Measurements from ENCODE around the gene SMYD3.
A peak's percentile ranks its signal among the peaks of the same experiment; 100 is the strongest.
"Not testable (repeated sequence)": the region's sequence is repeated elsewhere in the genome, so short reads cannot be mapped to it uniquely, and the experiment has no call there.

SMYD3 gene

GRCh38 chr1:246024118-246024517 lies 483.0 kb downstream of the SMYD3 start:
- not testable (repeated sequence) for DNase-seq (ENCODE audit: low read depth)

DNA sequence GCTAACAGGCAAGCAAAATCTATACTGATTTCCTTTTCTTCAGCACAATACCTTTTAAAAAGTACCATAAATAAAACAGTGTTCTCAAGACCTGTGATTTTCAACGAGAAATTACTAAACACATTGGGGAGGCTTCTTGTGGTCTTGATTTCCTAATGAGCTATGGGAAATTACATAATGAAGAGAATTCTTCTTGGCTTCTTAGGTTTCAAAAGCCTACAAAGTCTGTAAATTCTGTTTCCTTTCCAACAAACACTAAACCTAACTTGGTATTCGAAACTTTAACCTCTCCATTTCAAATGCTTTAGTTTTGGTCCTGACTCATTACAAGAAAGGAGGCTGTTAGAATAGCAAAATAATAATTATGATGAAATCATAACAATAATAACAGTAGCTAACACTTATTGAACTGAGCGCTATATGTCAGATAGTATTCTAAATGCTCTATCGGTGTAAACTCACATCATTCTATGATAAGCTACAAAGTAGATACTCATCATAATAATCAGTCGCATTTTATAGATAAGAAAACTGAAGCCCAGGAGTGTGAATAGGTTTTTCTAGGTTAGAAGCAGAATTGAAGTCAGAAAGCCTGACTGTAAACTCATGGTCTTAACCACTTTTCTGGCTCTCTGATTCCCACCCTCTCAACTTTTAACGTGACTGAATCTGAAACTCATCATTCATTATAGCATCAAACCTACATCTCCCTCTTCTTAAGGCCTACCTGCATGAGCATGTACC lies 486.7 kb downstream of the SMYD3 start:
- no peak for DNase-seq (ENCODE audit: low read depth)

DNA sequence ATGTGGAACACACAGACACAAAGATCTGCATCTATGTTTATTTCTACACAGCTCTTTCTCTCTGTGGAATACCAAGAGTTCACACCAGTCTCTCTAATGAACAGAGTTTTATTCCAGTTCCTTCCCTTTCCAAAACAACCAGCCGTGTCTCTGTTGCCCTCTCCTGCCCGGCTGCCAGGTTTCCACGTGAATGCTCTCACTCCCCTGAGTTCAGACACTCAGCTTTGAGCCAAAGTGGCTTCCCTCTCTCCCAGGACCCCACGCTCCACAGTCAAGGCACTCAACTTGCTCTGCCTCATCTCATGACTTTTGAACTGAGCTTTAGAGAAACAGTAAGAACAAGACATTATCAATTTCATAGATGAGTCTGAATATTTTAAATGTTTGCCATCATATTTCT lies 488.9 kb downstream of the SMYD3 start:
- DNase-seq (ENCODE audit: low read depth): no peak

DNA sequence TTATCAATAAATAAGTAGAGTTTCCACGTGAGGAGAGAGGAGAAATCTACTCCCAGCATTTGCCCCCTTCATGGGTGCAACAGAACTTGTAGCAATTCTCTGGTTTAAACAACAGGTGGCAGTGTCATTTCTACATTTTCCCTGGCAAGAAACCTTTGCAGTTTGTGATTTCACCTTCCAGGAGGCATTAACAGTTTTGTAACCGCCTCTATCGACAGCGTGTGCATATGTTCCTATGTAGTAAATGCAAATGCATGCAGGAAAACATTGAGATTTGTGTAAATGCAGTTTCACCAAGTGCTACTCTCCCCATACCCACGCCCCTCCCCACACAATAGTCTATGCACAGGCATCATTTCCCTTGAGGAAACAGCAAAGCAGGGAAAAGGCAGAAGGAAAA lies 494.7 kb downstream of the SMYD3 start:
- DNase-seq (ENCODE audit: low read depth): no peak

DNA sequence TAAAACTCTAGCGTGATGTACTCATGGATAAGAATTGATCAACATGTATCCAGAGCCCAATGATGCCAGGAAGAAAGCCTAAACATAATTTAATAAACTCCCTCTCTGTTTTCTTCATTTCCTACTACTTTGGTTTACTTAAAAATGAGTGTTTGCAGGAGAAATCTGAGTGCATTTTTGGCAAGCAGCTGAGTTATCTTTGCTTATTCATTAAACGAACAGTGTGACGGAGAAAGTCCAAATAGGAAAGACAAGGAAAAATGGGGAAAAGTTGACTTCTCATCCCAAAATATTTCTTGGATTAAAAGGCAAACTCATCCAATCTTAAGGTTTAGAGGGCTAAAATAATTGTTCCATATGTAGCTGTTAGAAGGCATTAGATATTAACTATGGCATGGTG lies 496.7 kb downstream of the SMYD3 start:
- DNase-seq (ENCODE audit: low read depth): no peak

GRCh38 chr1:246008363-246008831 lies 498.7 kb downstream of the SMYD3 start:
- no peak for DNase-seq (ENCODE audit: low read depth)

DNA sequence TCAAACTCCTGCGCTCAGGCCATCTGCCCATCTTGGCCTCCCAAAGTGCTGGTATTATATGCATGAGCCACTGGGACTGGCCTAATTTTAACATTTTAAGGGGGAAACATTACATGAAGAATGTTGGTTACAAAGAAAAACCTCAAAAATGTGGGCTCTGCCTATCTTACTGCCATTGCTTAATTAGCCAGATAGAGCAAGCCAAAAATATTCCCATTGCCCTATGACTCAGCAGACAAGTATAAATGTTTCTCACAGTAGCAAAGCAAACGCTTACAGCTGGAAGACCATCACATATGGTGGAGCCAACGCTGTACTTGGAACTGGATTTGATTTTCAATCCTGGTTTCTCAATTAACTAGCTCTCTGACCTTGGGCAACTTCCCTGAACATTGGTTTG lies 502.0 kb downstream of the SMYD3 start:
- peak; percentile 98 for DNase-seq (ENCODE audit: low read depth)

DNA sequence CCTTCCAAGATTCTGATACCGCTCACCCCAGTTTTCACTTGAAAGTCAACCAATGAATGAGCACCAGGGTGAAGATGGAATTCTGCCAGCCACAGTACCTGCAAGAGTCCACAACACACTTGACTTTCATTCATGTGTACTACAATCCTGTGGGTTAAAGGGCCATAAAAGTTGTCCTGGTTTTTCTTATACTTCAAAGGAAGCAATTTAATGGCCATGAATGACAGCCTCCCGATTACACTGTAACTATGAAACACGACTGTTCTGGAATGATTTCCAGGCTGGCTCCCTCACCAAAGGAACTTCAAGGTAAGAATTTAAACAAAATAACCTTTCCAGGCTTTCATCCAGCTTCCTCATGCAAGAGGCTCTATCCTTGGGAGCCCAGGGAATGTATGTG lies 502.8 kb downstream of the SMYD3 start:
- DNase-seq (ENCODE audit: low read depth): no peak

DNA sequence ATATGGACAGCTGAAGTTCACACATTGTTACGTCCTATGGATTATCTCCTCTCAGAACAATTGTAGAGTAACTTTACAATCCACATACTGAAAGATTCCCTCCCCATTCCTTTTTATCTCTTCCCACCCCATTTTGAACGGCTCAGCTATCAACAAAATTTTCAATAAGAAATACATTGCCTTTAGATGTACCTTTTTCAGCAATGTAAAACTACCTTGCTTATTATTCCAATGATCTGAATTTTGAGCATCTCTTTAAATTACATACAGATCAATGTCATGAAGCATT lies 503.7 kb downstream of the SMYD3 start:
- DNase-seq (ENCODE audit: low read depth): no peak

- DNase-seq (ENCODE audit: low read depth): no peak
Measured at GRCh38 chr1:246002725-246003441, 504.2 kb downstream of the SMYD3 start.

DNA sequence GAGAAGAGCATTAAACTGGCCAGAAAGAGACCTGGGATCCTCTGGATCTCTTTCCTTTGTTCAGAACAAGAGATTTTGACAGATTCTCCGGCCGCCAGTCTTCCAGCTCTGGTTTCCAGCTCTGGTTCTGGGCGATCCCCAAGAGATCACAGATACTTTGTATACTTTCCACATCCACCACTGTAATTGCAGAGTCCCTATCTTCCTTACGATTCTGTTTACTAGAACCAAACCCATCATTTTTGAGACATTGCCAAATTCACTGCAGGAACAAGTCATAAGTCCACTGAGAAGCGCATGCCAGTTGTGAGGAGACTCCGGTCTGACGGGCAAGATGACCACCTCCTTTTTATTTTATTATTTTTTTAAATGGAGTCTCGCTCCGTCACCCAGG lies 505.2 kb downstream of the SMYD3 start:
- no peak for DNase-seq (ENCODE audit: low read depth)

DNA sequence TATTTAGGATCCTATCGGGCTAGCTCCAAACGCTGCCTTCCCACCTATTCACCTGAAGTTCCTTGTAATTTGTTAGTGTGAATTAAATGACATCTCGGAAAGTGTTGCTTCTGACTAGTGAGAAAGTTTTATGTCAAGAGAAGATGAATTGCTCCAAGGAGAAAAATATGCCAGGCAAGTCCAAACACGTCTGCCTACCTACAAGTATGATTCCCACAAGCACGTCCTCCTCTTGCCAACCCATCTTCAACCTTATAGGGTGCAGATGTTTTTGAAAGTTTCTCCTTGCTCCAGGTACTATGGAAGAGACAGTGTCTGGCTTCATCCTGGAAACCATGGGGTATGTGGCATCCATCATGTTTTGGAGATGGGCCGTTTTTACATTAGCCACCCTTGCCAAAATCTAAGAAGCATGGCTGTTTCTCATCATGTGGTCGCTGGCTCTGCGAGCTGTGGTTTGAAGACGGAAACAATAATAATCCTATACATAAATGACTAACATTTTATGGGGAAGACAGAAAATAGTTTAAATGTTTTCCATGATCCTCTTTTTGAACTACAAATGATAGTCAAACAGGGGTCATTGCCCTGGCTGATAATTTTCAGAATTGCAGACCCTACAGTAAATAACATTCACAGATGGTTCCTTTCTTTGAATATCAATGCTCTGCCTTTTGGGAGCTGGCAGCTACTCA lies 505.8 kb downstream of the SMYD3 start:
- DNase-seq (ENCODE audit: low read depth): no peak

DNA sequence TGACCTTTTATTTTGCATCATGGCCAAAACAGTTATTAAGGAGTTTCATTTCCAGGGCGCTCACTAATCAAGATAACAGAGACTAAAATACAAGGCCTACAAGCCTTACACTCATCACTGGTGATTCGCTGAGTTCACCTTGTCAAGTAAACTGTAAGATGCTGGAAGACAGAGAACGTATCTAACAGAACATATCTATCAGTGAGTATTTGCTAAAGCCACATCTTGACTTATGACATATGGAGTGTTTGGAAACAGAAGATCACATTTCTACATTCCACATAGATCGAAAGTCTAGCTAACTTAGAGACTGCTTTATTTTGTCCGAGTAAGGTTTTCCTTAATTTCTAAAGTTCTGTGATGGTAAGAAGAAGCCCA lies 506.5 kb downstream of the SMYD3 start:
- DNase-seq (ENCODE audit: low read depth): no peak

GRCh38 chr1:245999697-246000637 lies 507.1 kb downstream of the SMYD3 start:
- DNase-seq (ENCODE audit: low read depth): no peak

GRCh38 chr1:245997471-245998258 lies 509.4 kb downstream of the SMYD3 start:
- no peak for DNase-seq (ENCODE audit: low read depth)

DNA sequence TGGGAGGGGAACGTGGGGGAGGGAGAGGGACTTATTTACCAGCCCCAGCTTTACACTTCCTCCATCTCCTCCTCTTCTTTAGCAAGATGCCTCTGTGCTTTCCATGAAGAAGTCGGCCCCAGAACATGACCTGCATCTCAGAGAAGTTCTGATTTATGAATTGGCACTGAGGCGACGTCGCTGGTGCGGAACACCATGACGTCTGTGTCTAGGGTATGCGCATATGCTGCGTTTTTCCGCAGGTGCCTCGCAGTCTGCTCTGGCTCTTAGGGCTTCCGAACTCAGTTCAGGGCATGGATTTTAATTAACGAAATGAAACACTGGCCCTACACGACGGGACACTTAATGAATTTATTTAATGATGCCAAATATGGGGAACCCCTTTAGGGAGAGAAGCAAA lies 510.3 kb downstream of the SMYD3 start:
- no peak for DNase-seq (ENCODE audit: low read depth)

- DNase-seq (ENCODE audit: low read depth): no peak
Measured at GRCh38 chr1:245995474-245995873, 511.6 kb downstream of the SMYD3 start.

GRCh38 chr1:245991266-245991665 lies 515.8 kb downstream of the SMYD3 start:
- DNase-seq (ENCODE audit: low read depth): no peak

DNA sequence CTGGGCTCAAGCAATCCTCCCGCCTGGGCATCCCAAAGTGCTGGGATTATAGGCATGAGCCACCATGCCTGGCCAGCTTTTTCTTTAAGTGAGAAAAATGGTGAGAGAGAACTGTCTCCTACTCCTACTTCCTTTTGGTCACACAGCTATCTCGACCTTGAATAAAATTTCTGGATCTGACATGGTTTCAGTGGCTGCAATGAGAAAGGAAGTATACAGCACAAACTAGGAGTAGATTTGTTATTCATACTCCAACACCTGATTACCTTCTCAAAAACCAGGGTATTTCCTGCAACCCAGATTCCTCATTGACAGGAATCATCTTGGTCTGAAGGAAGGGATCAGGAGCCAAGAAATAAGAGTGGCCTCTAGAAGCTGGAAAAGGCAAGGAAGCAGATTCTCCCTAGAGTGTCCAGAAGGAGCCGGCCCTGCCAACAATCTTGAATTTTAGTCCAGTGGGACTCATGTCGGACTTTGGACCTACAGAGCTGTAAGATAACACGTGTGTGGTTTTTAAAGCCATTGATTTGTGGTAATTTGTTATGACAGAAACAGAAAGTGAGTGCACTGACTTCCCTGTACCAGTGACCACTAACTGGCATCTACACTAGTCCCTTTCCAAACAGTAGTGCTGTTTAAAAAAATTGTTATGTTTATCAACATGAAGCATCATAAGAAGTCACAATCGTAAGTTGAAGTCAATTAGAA lies 516.6 kb downstream of the SMYD3 start:
- DNase-seq (ENCODE audit: low read depth): no peak

GRCh38 chr1:245988393-245989078 lies 518.5 kb downstream of the SMYD3 start:
- no peak for DNase-seq (ENCODE audit: low read depth)

Measured in GM04503 (cell line).